Left lung (tissue), 10 donors: ENCODE measurements around the gene ADGRB3. TPM values are rescaled to one million over a fixed set of nuclear protein-coding genes. Genes with fewer than 3 reads are reported as not detected.

ENCODE experiments used
- ATAC-seq: fragments of 200-7000 bp; cut with Tn5 transposase; one replicate; pipeline ENCODE4 v1.9.1; 2020; ENCODE audit warnings: moderate library complexity
- DNase-seq, 4 donors: peaks; one replicate each; pipeline ENCODE4 v3.0.0-alpha.2; 2013 to 2020
- H3K27ac ChIP-seq, 2 donors: fragments of 200-600 bp; sonication (generic) in 1 of 2; one replicate each; pipeline versions ENCODE4 v1.5.0 to v1.8.0; 2020 to 2021
- H3K27me3 ChIP-seq, 2 donors: fragments of 200-600 bp; sonication (generic) in 1 of 2; one replicate each; pipeline versions ENCODE4 v1.5.0 to v1.8.0; 2020 to 2021
- H3K36me3 ChIP-seq, 2 donors: fragments of 200-600 bp; sonication (generic) in 1 of 2; one replicate each; pipeline versions ENCODE4 v1.5.0 to v1.8.0; 2020 to 2021
- H3K4me1 ChIP-seq, 2 donors: fragments of 200-600 bp; one replicate each; pipeline ENCODE4 v1.8.0; 2021
- H3K4me3 ChIP-seq, 2 donors: fragments of 200-600 bp; sonication (generic) in 1 of 2; one replicate each; pipeline versions ENCODE4 v1.5.0 to v1.8.0; 2020 to 2021; ENCODE audit warnings: mild to moderate bottlenecking in 1 of 2
- H3K9me3 ChIP-seq, 2 donors: fragments of 200-600 bp; sonication (generic) in 1 of 2; one replicate each; pipeline versions ENCODE4 v1.5.0 to v1.8.0; 2020 to 2021
- intact Hi-C, 2 donors: fragments of 100-400 bp; cut with DNase I; formaldehyde crosslinking; loops; one replicate each; pipeline versions ENCODE4 v1.11.2 to v1.14.2; 2022
- polyA plus RNA-seq, 6 donors: library from polyadenylated mRNA; unstranded; fragments of 120-200 nt; gene quantifications; one replicate each; pipeline ENCODE4 v1.2.1, GENCODE V29; 2013; ENCODE audit not compliant: insufficient read length in 6 of 6
- total RNA-seq, 2 donors: library from RNA; stranded (reverse); fragmentation: NEBNext Ultra II Directional; extraction: Animal tissue kit (Norgen Biotek cat#: 25700); gene quantifications; one replicate each; pipeline ENCODE4 v1.2.1, GENCODE V29; 2021
- TF ChIP-seq, protein P1 (sequence below), 2 donors: fragments of 200-600 bp; sonication (generic) in 1 of 2; IDR thresholded peaks; one replicate each; pipeline versions ENCODE4 v1.5.0 to v1.8.0; 2021; ENCODE audit warnings: antibody characterized with exemption in 2 of 2
- donor health status: DM: no; HTN: yes; CAD: no.
- donor health status: DM: no; HTN: no; CAD: no.

ADGRB3 gene
- total and polyA plus RNA-seq, 8 donors, result 2.0 to 22.4 (median 13.7) TPM

DNA sequence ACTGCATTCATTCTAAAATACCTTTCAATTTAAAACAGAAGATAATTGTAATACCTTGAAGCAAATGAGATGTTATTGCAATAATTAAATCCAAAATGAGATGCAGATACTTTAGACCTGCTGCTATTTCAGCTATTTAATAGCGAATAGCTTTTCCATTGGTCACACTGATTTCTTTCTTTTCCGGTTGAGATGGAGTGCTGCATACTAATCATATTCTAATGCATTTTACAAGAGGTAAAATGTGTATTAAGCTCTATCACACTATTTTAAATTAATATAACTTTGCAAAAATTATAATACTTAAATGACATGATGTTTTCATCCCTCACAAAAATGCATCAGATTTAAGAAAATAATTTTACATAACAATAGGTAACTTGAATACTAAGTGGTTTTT lies 74.0 kb downstream of the ADGRB3 start:
- no peak for DNase-seq
- Histone ChIP-seq H3K36me3 (no peaks in the 10 kb centered on the region), H3K27ac (no peak overlapping the region), H3K9me3 (no peaks in the 10 kb centered on the region), H3K4me1 (no peaks in the 10 kb centered on the region), H3K27me3 (no peaks in the 10 kb centered on the region), H3K4me3 (no peak overlapping the region)
- no peak for ATAC-seq
- intact Hi-C loops, result no loop called here
- TF ChIP-seq, protein P1, sequence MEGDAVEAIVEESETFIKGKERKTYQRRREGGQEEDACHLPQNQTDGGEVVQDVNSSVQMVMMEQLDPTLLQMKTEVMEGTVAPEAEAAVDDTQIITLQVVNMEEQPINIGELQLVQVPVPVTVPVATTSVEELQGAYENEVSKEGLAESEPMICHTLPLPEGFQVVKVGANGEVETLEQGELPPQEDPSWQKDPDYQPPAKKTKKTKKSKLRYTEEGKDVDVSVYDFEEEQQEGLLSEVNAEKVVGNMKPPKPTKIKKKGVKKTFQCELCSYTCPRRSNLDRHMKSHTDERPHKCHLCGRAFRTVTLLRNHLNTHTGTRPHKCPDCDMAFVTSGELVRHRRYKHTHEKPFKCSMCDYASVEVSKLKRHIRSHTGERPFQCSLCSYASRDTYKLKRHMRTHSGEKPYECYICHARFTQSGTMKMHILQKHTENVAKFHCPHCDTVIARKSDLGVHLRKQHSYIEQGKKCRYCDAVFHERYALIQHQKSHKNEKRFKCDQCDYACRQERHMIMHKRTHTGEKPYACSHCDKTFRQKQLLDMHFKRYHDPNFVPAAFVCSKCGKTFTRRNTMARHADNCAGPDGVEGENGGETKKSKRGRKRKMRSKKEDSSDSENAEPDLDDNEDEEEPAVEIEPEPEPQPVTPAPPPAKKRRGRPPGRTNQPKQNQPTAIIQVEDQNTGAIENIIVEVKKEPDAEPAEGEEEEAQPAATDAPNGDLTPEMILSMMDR (IDR thresholded peaks at IDR 0.05), result no peak

DNA sequence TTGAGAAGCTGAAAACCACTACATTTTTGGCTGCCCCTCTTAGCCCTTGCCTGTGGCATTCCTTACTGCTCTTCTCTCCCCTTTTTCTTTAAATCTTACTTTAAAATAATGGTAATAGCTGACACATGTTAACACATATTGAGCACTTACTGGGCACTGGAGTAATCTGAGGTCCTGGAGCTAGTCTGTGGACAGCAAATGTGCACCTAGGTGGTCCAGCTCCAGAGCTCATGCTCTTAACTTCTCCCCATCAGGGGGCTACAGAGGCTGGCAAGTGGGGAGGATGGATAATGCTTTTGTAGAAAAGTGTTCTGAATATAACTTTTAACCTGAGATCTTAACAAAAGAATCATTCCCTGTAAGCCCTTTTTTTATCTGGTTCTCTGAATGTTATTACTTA lies 74.8 kb downstream of the ADGRB3 start:
- ATAC-seq (no peak), DNase-seq (no peak)
- Histone ChIP-seq H3K27ac (no peak overlapping the region), H3K27me3 (no peaks in the 10 kb centered on the region), H3K36me3 (no peaks in the 10 kb centered on the region), H3K4me1 (no peaks in the 10 kb centered on the region), H3K9me3 (no peaks in the 10 kb centered on the region), H3K4me3 (no peak overlapping the region)
- TF ChIP-seq, protein P1 (IDR thresholded peaks at IDR 0.05), result no peak
- intact Hi-C loops, result no loop called here

DNA sequence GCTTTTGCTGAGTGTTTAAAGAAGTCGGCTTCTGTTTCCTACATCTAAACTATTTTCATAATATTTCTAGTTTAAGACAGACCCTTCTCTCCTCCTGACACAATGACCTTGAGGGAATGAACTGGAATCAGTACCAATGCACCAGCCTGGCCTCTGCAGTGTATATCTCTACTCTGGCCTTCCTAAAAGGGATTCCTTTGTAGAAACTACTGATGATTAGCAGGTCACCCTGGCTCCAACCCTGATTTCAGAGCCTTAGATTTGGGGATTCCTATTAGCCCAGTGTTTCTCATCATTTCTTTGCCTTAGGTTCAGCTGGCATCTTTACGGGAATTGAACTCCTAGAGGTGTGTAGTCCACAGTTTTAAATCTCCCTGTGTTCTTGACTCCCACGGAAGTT lies 75.4 kb downstream of the ADGRB3 start:
- DNase-seq (no peak), ATAC-seq (no peak)
- Histone ChIP-seq H3K4me3 (no peak overlapping the region), H3K9me3 (no peaks in the 10 kb centered on the region), H3K27ac (no peak overlapping the region), H3K4me1 (no peaks in the 10 kb centered on the region), H3K27me3 (no peaks in the 10 kb centered on the region), H3K36me3 (no peaks in the 10 kb centered on the region)
- TF ChIP-seq, protein P1 (IDR thresholded peaks at IDR 0.05), result no peak
- intact Hi-C loops, result no loop called here

DNA sequence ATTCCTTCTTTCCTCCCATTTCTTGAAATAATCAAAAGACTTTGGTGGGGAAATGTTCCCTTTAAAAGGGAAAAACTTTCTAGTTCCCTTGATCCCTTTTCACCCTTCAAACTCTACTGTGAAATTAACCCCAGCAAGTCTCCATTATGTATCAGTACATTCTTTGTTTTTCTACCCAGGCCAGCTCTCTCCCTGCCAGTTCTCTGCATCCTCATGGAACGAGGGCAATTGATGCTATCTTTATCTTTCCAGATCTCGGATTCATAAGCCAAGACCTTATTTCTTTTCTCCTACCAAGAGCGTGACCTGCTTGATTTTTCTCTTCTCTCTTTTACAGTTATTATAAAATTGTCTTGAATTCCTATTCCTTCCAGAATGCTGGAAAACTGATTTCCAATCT lies 75.8 kb downstream of the ADGRB3 start:
- Histone ChIP-seq H3K27ac (no peak overlapping the region), H3K9me3 (no peaks in the 10 kb centered on the region), H3K36me3 (no peaks in the 10 kb centered on the region), H3K4me1 (no peaks in the 10 kb centered on the region), H3K27me3 (no peaks in the 10 kb centered on the region), H3K4me3 (no peak overlapping the region)
- DNase-seq (no peak), ATAC-seq (no peak)
- TF ChIP-seq, protein P1 (IDR thresholded peaks at IDR 0.05), result no peak
- intact Hi-C loops, result no loop called here

DNA sequence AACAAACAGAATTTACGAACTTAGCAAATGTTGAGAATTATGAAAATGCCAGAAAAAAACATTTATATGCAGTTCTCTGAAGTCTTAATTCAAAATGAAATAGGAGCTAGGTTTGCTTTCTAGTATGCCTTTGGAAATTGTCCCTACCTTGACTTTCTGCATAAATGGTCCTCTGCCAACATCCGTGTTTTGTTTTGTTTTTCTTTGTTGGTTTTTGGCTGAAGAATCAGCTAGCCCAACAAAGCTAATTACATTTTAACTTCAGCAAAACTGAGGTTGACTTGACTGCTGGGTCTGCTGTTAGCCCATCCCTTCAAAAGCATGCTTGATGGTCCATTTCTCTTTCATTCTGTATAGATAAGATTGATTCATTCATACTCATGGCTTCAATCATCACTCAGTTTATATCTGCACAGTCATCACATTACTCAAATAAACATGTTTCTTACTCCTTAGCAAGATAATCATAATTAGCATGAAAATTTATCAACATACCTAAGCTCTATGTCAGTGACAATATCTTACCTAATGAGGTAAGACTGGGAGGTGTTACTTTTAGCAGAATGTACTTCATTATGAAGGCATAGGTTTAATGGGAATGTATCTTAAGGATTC lies 76.4 kb downstream of the ADGRB3 start:
- no peak for DNase-seq
- intact Hi-C loops, result no loop called here
- no peaks in the 10 kb centered on the region for H3K27me3 ChIP-seq
- no peak overlapping the region for H3K4me3 ChIP-seq
- no peak for ATAC-seq
- H3K9me3 ChIP-seq, result no peaks in the 10 kb centered on the region
- TF ChIP-seq, protein P1 (IDR thresholded peaks at IDR 0.05), result no peak
- no peaks in the 10 kb centered on the region for H3K36me3 ChIP-seq
- no peak overlapping the region for H3K27ac ChIP-seq
- H3K4me1 ChIP-seq, result no peaks in the 10 kb centered on the region
